DOHH2 (cell line): ENCODE measurements around the gene AVPR2.

Experiments
- H3F3A ChIP-seq: fragments of 200-600 bp; sonication (generic), shearing (Covaris generic); 2 replicates; pipeline ENCODE4 v1.6.0; 2016; ENCODE audit warnings: antibody characterized with exemption, mild to moderate bottlenecking; ENCODE audit not compliant: control insufficient read depth, insufficient read depth
- H3K27ac ChIP-seq: fragments of 200-600 bp; sonication (generic); 2 replicates; pipeline ENCODE4 v1.5.1; 2014; ENCODE audit warnings: low read depth, mild to moderate bottlenecking, low read length, moderate library complexity
- H3K27me3 ChIP-seq: fragments of 200-600 bp; sonication (generic); 2 replicates; pipeline ENCODE4 v1.6.1; 2014; ENCODE audit warnings: mild to moderate bottlenecking, low read length, mixed read lengths; ENCODE audit not compliant: control insufficient read depth
- H3K36me3 ChIP-seq: fragments of 200-600 bp; sonication (generic); 2 replicates; pipeline ENCODE4 v1.6.1; 2014; ENCODE audit warnings: mild to moderate bottlenecking, low read length, moderate library complexity, mixed read lengths; ENCODE audit not compliant: control insufficient read depth
- H3K4me1 ChIP-seq: fragments of 200-600 bp; sonication (generic); 2 replicates; pipeline ENCODE4 v1.6.1; 2014; ENCODE audit warnings: mild to moderate bottlenecking, low read length, mixed read lengths; ENCODE audit not compliant: control insufficient read depth
- H3K4me2 ChIP-seq: fragments of 200-600 bp; sonication (generic); 2 replicates; pipeline ENCODE4 v1.6.0; 2014; ENCODE audit warnings: mild to moderate bottlenecking, low read length, moderate library complexity
- H3K4me3 ChIP-seq: fragments of 200-600 bp; sonication (generic); 2 replicates; pipeline ENCODE4 v1.5.1; 2014; ENCODE audit warnings: mild to moderate bottlenecking, low read length, mixed read lengths
- H3K79me2 ChIP-seq: fragments of 200-600 bp; sonication (generic); 2 replicates; pipeline ENCODE4 v1.6.1; 2014; ENCODE audit warnings: mild to moderate bottlenecking, low read length, mixed read lengths; ENCODE audit not compliant: control insufficient read depth
- H3K9me2 ChIP-seq: fragments of 200-600 bp; sonication (generic); replicated peaks from 2 replicates; pipeline ENCODE4 v1.6.1; 2014; ENCODE audit warnings: mild to moderate bottlenecking, low read length, mixed read lengths; ENCODE audit not compliant: control insufficient read depth
- H3K9me3 ChIP-seq: fragments of 200-600 bp; sonication (generic); 2 replicates; pipeline ENCODE4 v1.6.1; 2014; ENCODE audit warnings: antibody characterized with exemption, low read length, mixed read lengths; ENCODE audit not compliant: control insufficient read depth, insufficient read depth
- H4K20me1 ChIP-seq: fragments of 200-600 bp; sonication (generic); 2 replicates; pipeline ENCODE4 v1.6.0; 2014; ENCODE audit warnings: low read depth, mild to moderate bottlenecking, antibody characterized with exemption, low read length, moderate library complexity; ENCODE audit not compliant: control insufficient read depth, insufficient read depth
- EZH2phosphoT487 ChIP-seq: fragments of 200-600 bp; sonication (generic); IDR thresholded peaks from 2 replicates; pipeline ENCODE4 v1.6.1; 2017; ENCODE audit warnings: borderline replicate concordance, mild to moderate bottlenecking, antibody characterized with exemption, low read length, moderate library complexity, mixed read lengths
- TF ChIP-seq, protein P1 (sequence below): fragments of 200-600 bp; sonication (generic); IDR thresholded peaks from one replicate; pipeline ENCODE4 v1.5.1; 2014; ENCODE audit warnings: antibody characterized with exemption, mild to moderate bottlenecking, low read depth, low read length; ENCODE audit not compliant: poor library complexity, severe bottlenecking

The AVPR2 gene

DNA sequence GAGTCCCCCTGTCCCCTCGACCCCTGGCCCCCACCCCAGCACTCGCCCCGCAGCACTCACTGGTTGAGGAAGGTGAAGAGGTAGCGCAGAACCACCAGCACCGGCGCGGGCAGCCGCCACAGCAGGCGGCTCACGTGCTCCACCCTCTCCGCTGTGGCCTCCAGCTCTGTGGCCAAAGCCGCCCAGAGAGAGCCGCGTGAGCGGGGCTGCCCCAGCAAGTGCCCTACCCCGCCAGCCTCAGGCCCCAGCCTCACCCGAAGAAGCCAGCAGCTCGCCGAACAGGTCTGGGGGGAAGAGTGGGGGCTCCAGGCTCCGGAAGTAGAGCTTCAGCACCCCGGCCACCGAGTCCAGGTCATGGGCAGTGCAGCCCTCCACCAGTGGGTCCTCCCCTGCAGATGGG lies 6.0 kb downstream of the AVPR2 start:
- H4K20me1 ChIP-seq: no peaks in the 10 kb centered on the region
- H3K27ac ChIP-seq: no peak overlapping the region
- no peak overlapping the region for H3K4me2 ChIP-seq
- no peaks in the 10 kb centered on the region for H3K9me3 ChIP-seq
- H3F3A ChIP-seq: no peaks in the 10 kb centered on the region; the same call in 1 of the 2 replicates
- H3K9me2 ChIP-seq: no peaks in the 10 kb centered on the region
- peaks cover 5% of the 10 kb centered on the region for H3K36me3 ChIP-seq
- no peaks in the 10 kb centered on the region for H3K79me2 ChIP-seq
- no peaks in the 10 kb centered on the region for H3K27me3 ChIP-seq
- no peaks in the 10 kb centered on the region for H3K4me1 ChIP-seq
- no peak overlapping the region for H3K4me3 ChIP-seq
- TF ChIP-seq, protein P1, sequence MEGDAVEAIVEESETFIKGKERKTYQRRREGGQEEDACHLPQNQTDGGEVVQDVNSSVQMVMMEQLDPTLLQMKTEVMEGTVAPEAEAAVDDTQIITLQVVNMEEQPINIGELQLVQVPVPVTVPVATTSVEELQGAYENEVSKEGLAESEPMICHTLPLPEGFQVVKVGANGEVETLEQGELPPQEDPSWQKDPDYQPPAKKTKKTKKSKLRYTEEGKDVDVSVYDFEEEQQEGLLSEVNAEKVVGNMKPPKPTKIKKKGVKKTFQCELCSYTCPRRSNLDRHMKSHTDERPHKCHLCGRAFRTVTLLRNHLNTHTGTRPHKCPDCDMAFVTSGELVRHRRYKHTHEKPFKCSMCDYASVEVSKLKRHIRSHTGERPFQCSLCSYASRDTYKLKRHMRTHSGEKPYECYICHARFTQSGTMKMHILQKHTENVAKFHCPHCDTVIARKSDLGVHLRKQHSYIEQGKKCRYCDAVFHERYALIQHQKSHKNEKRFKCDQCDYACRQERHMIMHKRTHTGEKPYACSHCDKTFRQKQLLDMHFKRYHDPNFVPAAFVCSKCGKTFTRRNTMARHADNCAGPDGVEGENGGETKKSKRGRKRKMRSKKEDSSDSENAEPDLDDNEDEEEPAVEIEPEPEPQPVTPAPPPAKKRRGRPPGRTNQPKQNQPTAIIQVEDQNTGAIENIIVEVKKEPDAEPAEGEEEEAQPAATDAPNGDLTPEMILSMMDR: no peak
- no peak for TF ChIP-seq EZH2phosphoT487

DNA sequence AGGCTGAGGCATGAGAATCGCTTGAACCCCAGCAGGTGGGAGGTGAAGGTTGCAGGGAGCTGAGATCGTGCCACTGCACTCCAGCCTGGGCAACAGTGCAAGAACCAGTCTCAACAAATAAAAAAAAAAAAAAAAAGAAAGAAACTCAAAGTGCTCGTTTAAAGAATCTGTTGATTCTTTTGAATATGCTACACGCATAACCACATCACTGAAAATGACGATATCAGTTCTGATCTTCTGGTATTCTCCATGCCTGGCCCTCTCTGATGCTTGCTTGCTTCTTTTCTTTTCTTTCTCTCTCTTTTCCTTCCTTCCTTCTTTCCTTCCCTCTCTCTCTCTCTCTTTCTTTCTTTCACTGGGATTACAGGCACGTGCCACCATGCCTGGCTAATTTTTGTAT lies 7.3 kb downstream of the AVPR2 start:
- Histone ChIP-seq H3K36me3 (peaks cover 10% of the 10 kb centered on the region), H3K27ac (no peak overlapping the region), H3K4me1 (no peaks in the 10 kb centered on the region), H3K4me3 (no peak overlapping the region), H3K9me2 (no peaks in the 10 kb centered on the region), H3K4me2 (no peak overlapping the region), H3K79me2 (no peaks in the 10 kb centered on the region), H3F3A (no peaks in the 10 kb centered on the region; the same call in 1 of the 2 replicates), H3K9me3 (no peaks in the 10 kb centered on the region), H4K20me1 (no peaks in the 10 kb centered on the region), H3K27me3 (no peaks in the 10 kb centered on the region)
- TF ChIP-seq, protein P1: no peak
- TF ChIP-seq EZH2phosphoT487: no peak

DNA sequence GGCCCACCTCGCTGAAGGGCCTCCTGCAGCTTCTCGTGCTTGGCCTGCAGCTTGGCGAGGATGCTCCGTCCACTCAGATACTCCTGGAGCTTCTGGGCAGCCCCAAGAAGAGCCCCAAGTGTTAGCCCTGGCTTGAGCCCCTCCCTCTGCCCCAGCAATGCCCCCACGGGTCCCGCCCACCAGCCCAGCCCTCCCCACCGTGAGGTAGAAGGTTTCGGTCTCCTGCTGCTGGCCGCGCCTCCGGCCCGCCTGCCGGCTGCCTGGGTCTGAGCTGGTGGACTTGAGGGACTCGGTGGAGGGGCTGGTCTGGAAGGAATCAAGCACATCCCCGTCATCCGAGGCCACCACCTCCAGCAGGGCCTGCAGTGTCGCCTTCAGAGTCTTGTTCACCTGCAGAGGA lies 8.7 kb downstream of the AVPR2 start:
- H3F3A ChIP-seq: no peaks in the 10 kb centered on the region

More for the DNA sequence above, 8.7 kb downstream of the AVPR2 start:
- Histone ChIP-seq H3K9me3 (no peaks in the 10 kb centered on the region), H4K20me1 (no peaks in the 10 kb centered on the region), H3K4me3 (no peak overlapping the region), H3K27ac (no peak overlapping the region), H3K9me2 (no peaks in the 10 kb centered on the region), H3K4me1 (no peaks in the 10 kb centered on the region), H3K79me2 (no peaks in the 10 kb centered on the region), H3K4me2 (no peak overlapping the region), H3K27me3 (no peaks in the 10 kb centered on the region), H3K36me3 (peaks cover 17% of the 10 kb centered on the region)
- TF ChIP-seq, protein P1: no peak
- TF ChIP-seq EZH2phosphoT487: no peak
